HepG2 (cell line): ENCODE results near the gene ADGRG6. TPM values are rescaled to one million over a fixed set of nuclear protein-coding genes. Genes with fewer than 3 reads are reported as not detected.

Source experiments
- ATAC-seq: fragments of 200-7000 bp; cut with Tn5 transposase; 3 replicates; pipeline ENCODE4 v1.9.1; 2020; ENCODE audit warnings: mild to moderate bottlenecking, moderate library complexity
- BruUV-seq: library from RNA; stranded (reverse); fragments of 400-500 nt; replicated peaks from 2 replicates; lab custom pipeline; 2021; lab: Mats Ljungman, UMichigan
- CTCF ChIA-PET: fragments of 300-600 bp; formaldehyde crosslinking; extraction: SDS; loops from one replicate; lab custom pipeline; 2021; ENCODE audit warnings: low total read pairs, inconsistent platforms, low intra/inter-chr PET ratio; lab: Yijun Ruan, JAX
- POLR2A ChIA-PET: fragments of 350-600 bp; sonication (Branson Sonifier 250); formaldehyde crosslinking; loops from one replicate; lab custom pipeline; 2020; ENCODE audit warnings: antibody characterized with exemption, inconsistent platforms; lab: Yijun Ruan, JAX
- DNase-seq: peaks from one replicate; pipeline ENCODE4 v3.0.0-alpha.2; 2015; ENCODE audit warnings: low spot score
- FAIRE-seq: peaks from 3 replicates; lab custom pipeline; 2011; peaks lifted over from hg19 to GRCh38; lab: Jason Lieb, UNC
- H2AFZ ChIP-seq: one replicate; pipeline ENCODE4 v1.6.1; 2011; ENCODE audit warnings: low read length, inconsistent platforms
- H3K27ac ChIP-seq: fragments of 300-600 bp; 3 replicates; pipeline ENCODE4 v1.8.0; 2011; ENCODE audit warnings: mixed run types, mild to moderate bottlenecking, mixed read lengths, low read length, inconsistent platforms; ENCODE audit not compliant: insufficient read depth; ENCODE audit errors: extremely low read length
- H3K27me3 ChIP-seq, 2 experiments: fragments of 200-600 bp in 1 of 2; 2 replicates in 1 of 2; 3 replicates in 1 of 2; pipeline versions ENCODE4 v1.6.0 to v1.8.0; 2011; ENCODE audit warnings: low read length in 2 of 2, mild to moderate bottlenecking in 2 of 2, moderate library complexity in 2 of 2, inconsistent platforms in 1 of 2; ENCODE audit not compliant: insufficient read depth in 2 of 2, control insufficient read depth in 1 of 2
- H3K36me3 ChIP-seq, 2 experiments: fragments of 200-600 bp in 1 of 2; replicated peaks in 1 of 2; 2 replicates in 1 of 2; 3 replicates in 1 of 2; pipeline versions ENCODE4 v1.5.1 to v1.8.0; 2011; ENCODE audit warnings: low read length in 2 of 2, inconsistent platforms in 1 of 2; ENCODE audit not compliant: insufficient read depth in 2 of 2, control insufficient read depth in 1 of 2
- H3K4me1 ChIP-seq: 2 replicates; pipeline ENCODE4 v1.5.1; 2012; ENCODE audit warnings: low read length, inconsistent platforms; ENCODE audit not compliant: insufficient read depth
- H3K4me2 ChIP-seq: 2 replicates; pipeline ENCODE4 v1.6.0; 2011; ENCODE audit warnings: low read depth, low read length, inconsistent platforms
- H3K4me3 ChIP-seq, 3 experiments: fragments of 200-600 bp in 1 of 3; sonication (generic), shearing (Covaris generic) in 1 of 3; replicated peaks in 1 of 3; 2 replicates each; pipeline ENCODE4 v1.5.1; 2011 to 2016; ENCODE audit warnings: low read length in 3 of 3, inconsistent platforms in 2 of 3, low read depth in 2 of 3, mild to moderate bottlenecking in 2 of 3, control low read depth in 1 of 3, mixed read lengths in 1 of 3; ENCODE audit not compliant: insufficient read depth in 1 of 3
- H3K79me2 ChIP-seq: one replicate; pipeline ENCODE4 v1.6.1; 2011; ENCODE audit warnings: low read length, inconsistent platforms; ENCODE audit not compliant: insufficient read depth
- H3K9ac ChIP-seq: 2 replicates; pipeline ENCODE4 v1.6.0; 2011; ENCODE audit warnings: mild to moderate bottlenecking, low read depth, low read length, inconsistent platforms; ENCODE audit not compliant: insufficient read depth
- H3K9me3 ChIP-seq: 2 replicates; pipeline ENCODE4 v1.5.1; 2012; ENCODE audit warnings: mild to moderate bottlenecking, low read length
- H4K20me1 ChIP-seq: 2 replicates; pipeline ENCODE4 v1.6.0; 2011; ENCODE audit warnings: inconsistent platforms, mild to moderate bottlenecking, low read length, moderate library complexity; ENCODE audit not compliant: insufficient read depth
- ARNTL ChIP-seq: sonication (generic); formaldehyde crosslinking; IDR thresholded peaks from 2 replicates; pipeline ENCODE4 v1.4.0; 2020; ENCODE audit warnings: mild to moderate bottlenecking, missing genetic modification reagents
- BCL6 ChIP-seq: IDR thresholded peaks from 2 replicates; pipeline ENCODE4 v1.6.1; 2016; ENCODE audit warnings: missing genetic modification reagents, missing compliant biosample characterization
- RBM22 ChIP-seq: fragments of 200-400 bp; formaldehyde crosslinking; optimal IDR thresholded peaks from 2 replicates; pipeline ENCODE3; 2017; ENCODE audit warnings: mild to moderate bottlenecking, low read length, moderate library complexity
- ZBTB7A ChIP-seq: sonication (generic); formaldehyde crosslinking; IDR thresholded peaks from 2 replicates; pipeline ENCODE4 v1.8.0; 2022; ENCODE audit warnings: mild to moderate bottlenecking, missing genetic modification reagents
- ZNF225 ChIP-seq: sonication (generic); formaldehyde crosslinking; IDR thresholded peaks from 2 replicates; pipeline ENCODE4 v1.4.0; 2020; ENCODE audit warnings: mild to moderate bottlenecking, missing genetic modification reagents
- WGBS: methylation state at CpG from one replicate; pipeline ENCODE4 v1.1.6; 2017; ENCODE audit warnings: low lambda C conversion rate; 5-methylcytosine and 5-hydroxymethylcytosine counted together
- in situ Hi-C: cut with HindIII; loops from 2 replicates; pipeline ENCODE4 v1.10.0; 2017; ENCODE audit warnings: low pct_unique_long_range_greater_than_20kb; ENCODE audit not compliant: extremely low pct_ligation_motif_present
- intact Hi-C: fragments of 100-400 bp; cut with micrococcal nuclease; formaldehyde crosslinking; loops from one replicate; pipeline ENCODE4 v1.10.0; 2022; ENCODE audit not compliant: unreplicated experiment
- polyA plus RNA-seq, 8 experiments: library from polyadenylated mRNA; depleted of rRNA in 3 of 8; stranded (reverse) in 7 of 8; unstranded in 1 of 8; fragments of >200 nt; fragmentation: Illumina TruSeq in 4 of 8; extraction: Trizol in 4 of 8; gene quantifications; 2 replicates each; pipeline versions ENCODE4 v1.2.1 to v1.2.3, GENCODE V29; 2011 to 2016; ENCODE audit warnings: low read depth in 4 of 8, missing spikeins in 1 of 8, mixed read lengths in 1 of 8; ENCODE audit not compliant: insufficient read depth in 1 of 8
- total RNA-seq, 5 experiments: library from RNA; depleted of rRNA; stranded (reverse); fragments of >200 nt; fragmentation: Illumina TruSeq; extraction: Trizol; gene quantifications; 2 replicates each; pipeline ENCODE4 v1.2.3, GENCODE V29; 2016; ENCODE audit warnings: low read depth in 1 of 5
- TF ChIP-seq, protein P1 (sequence below): sonication (generic); formaldehyde crosslinking; IDR thresholded peaks from 2 replicates; pipeline ENCODE4 v1.5.0; 2020; ENCODE audit warnings: missing genetic modification reagents
- TF ChIP-seq, protein P2 (sequence below): sonication (generic); formaldehyde crosslinking; IDR thresholded peaks from 2 replicates; pipeline ENCODE4 v1.5.0; 2020; ENCODE audit warnings: missing genetic modification reagents

ADGRG6 gene
- total and polyA plus RNA-seq, 2 of the 13 experiments (the other 11 are each of a cell fraction or from before 2014, with no cell fraction given): 129 to 249 TPM

DNA sequence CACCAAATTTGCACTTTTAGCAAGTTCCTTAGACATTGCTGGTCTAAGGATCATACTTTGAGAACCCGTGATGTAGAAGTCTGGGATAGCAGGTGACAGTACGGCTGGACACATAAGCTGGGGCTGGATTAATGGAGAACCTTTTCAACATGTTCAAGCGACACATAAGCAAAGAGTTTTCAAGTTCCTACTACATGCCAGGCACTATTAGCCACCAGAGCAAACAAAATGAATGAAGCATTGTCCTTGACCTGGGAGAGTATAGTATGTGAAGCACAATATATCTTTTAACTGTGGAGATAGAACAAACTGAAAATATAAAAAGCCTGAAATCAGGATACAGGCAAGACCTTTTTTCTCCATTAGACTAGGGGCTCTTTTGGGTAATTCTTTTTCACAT is 102.9 kb downstream of the ADGRG6 start (continued):
- TF ChIP-seq BCL6 (CRISPR knock-in tag) (peak; percentile 46; the same call in 1 of the 2 replicates), ZNF225 (no peak), ARNTL (CRISPR knock-in tag) (no peak)

DNA sequence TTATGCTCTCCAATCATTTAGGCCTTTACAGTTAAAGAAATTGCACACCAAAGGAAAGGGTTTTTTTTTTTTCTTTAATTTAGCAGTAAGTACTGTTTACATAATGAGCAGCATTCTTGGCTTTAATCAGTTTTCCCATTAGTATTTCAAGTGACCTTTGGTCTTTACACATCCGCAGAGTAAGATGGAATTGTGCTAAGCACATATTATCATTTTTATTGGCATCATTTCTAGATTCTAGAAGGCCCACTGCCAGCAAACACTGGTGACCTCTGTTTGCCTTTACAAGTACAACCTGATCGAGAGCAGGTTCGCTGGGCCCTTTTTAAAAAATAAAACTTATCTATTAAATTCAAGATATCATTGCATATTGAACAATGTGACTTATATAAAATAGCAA is 104.3 kb downstream of the ADGRG6 start:
- no peaks in the 10 kb centered on the region for H3K79me2 ChIP-seq
- no TSS peak for BruUV-seq
- POLR2A ChIA-PET: no interaction called here
- no peak overlapping the region for H3K4me3 ChIP-seq
- no peak overlapping the region for H2AFZ ChIP-seq
- H3K9me3 ChIP-seq: no peaks in the 10 kb centered on the region
- DNase-seq (peak; percentile 28), FAIRE-seq (no peak), ATAC-seq (no peak)
- no peaks in the 10 kb centered on the region for H3K27me3 ChIP-seq
- peaks cover 23% of the 10 kb centered on the region for H3K4me1 ChIP-seq
- peaks cover 14 to 84% of the 10 kb centered on the region in 2 experiments for H3K36me3 ChIP-seq
- CTCF ChIA-PET: no interaction called here
- WGBS: 92% methylated on average over 3 of the region's 3 CpGs
- in situ Hi-C loops: no loop called here
- H3K4me2 ChIP-seq: no peak overlapping the region
- no peaks in the 10 kb centered on the region for H4K20me1 ChIP-seq
- intact Hi-C loops: no loop called here
- no peak overlapping the region for H3K9ac ChIP-seq
- no peak overlapping the region for H3K27ac ChIP-seq
- TF ChIP-seq, protein P1, sequence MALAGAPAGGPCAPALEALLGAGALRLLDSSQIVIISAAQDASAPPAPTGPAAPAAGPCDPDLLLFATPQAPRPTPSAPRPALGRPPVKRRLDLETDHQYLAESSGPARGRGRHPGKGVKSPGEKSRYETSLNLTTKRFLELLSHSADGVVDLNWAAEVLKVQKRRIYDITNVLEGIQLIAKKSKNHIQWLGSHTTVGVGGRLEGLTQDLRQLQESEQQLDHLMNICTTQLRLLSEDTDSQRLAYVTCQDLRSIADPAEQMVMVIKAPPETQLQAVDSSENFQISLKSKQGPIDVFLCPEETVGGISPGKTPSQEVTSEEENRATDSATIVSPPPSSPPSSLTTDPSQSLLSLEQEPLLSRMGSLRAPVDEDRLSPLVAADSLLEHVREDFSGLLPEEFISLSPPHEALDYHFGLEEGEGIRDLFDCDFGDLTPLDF (CRISPR knock-in tag): no peak
- TF ChIP-seq, protein P2, sequence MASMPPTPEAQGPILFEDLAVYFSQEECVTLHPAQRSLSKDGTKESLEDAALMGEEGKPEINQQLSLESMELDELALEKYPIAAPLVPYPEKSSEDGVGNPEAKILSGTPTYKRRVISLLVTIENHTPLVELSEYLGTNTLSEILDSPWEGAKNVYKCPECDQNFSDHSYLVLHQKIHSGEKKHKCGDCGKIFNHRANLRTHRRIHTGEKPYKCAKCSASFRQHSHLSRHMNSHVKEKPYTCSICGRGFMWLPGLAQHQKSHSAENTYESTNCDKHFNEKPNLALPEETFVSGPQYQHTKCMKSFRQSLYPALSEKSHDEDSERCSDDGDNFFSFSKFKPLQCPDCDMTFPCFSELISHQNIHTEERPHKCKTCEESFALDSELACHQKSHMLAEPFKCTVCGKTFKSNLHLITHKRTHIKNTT (CRISPR knock-in tag): no peak
- TF ChIP-seq ZBTB7A (CRISPR knock-in tag) (no peak), RBM22 (peak; percentile 51)
- TF ChIP-seq, all 625 proteins: peak for 1
